WI38 (cell line): Measurements from ENCODE around the gene ZBTB48.

Experiments
- H3K4me3 ChIP-seq: 2 replicates; pipeline ENCODE4 v1.5.1; 2011; ENCODE audit warnings: low read depth, mild to moderate bottlenecking, control low read depth, low read length
- CTCF ChIP-seq: IDR thresholded peaks from 2 replicates; pipeline ENCODE4 v1.5.1; 2012; ENCODE audit warnings: low read depth, mild to moderate bottlenecking, control low read depth, low read length

The ZBTB48 gene

GRCh38 chr1:6544831-6545230, 35.0 kb upstream of the ZBTB48 start:
- no peak for TF ChIP-seq CTCF
- no peak overlapping the region for H3K4me3 ChIP-seq

- no peak overlapping the region for H3K4me3 ChIP-seq
- no peak for TF ChIP-seq CTCF
These were observed 34.3 kb upstream of the ZBTB48 start for GRCh38 chr1:6545276-6546112.

GRCh38 chr1:6546326-6546725, 33.5 kb upstream of the ZBTB48 start:
- no peak overlapping the region for H3K4me3 ChIP-seq
- no peak for TF ChIP-seq CTCF

- no peak overlapping the region for H3K4me3 ChIP-seq
- TF ChIP-seq CTCF: no peak
These were observed 32.5 kb upstream of the ZBTB48 start for GRCh38 chr1:6547301-6547700.

GRCh38 chr1:6554031-6554906, 25.5 kb upstream of the ZBTB48 start, which contains the start of gene NOL9:
TSS of gene NOL9 (minus strand) at chr1:6554513. CDS start at chr1:6554502, 11 bp downstream.
- peak; percentile 89 for TF ChIP-seq CTCF
- peak within 1 kb of the TSS; percentile 97 for H3K4me3 ChIP-seq

- TF ChIP-seq CTCF: no peak
- peak within 1 kb of the TSS; percentile 97 for H3K4me3 ChIP-seq
These were observed 24.7 kb upstream of the ZBTB48 start, which contains the start of gene TAS1R1 for GRCh38 chr1:6554907-6555778. TSS of gene TAS1R1 (plus strand) at chr1:6555307. CDS start at chr1:6555374, 67 bp downstream.
